Stimulated activated CD4-positive, alpha-beta T cell treated with anti-CD3 and anti-CD28 coated beads, Interleukin-12 subunit alpha, Interleukin-12 subunit beta, amount 100 ng/mL, for 4 hours (primary cell): Measurements from ENCODE around the gene RIMBP2.
A peak's percentile ranks its signal among the peaks of the same experiment; 100 is the strongest.
"Not testable (repeated sequence)": the region's sequence is repeated elsewhere in the genome, so short reads cannot be mapped to it uniquely, and the experiment has no call there.

ENCODE experiments used
- DNase-seq: peaks from one replicate; pipeline ENCODE4 v3.0.0-alpha.2; 2020

Gene RIMBP2, protein sequence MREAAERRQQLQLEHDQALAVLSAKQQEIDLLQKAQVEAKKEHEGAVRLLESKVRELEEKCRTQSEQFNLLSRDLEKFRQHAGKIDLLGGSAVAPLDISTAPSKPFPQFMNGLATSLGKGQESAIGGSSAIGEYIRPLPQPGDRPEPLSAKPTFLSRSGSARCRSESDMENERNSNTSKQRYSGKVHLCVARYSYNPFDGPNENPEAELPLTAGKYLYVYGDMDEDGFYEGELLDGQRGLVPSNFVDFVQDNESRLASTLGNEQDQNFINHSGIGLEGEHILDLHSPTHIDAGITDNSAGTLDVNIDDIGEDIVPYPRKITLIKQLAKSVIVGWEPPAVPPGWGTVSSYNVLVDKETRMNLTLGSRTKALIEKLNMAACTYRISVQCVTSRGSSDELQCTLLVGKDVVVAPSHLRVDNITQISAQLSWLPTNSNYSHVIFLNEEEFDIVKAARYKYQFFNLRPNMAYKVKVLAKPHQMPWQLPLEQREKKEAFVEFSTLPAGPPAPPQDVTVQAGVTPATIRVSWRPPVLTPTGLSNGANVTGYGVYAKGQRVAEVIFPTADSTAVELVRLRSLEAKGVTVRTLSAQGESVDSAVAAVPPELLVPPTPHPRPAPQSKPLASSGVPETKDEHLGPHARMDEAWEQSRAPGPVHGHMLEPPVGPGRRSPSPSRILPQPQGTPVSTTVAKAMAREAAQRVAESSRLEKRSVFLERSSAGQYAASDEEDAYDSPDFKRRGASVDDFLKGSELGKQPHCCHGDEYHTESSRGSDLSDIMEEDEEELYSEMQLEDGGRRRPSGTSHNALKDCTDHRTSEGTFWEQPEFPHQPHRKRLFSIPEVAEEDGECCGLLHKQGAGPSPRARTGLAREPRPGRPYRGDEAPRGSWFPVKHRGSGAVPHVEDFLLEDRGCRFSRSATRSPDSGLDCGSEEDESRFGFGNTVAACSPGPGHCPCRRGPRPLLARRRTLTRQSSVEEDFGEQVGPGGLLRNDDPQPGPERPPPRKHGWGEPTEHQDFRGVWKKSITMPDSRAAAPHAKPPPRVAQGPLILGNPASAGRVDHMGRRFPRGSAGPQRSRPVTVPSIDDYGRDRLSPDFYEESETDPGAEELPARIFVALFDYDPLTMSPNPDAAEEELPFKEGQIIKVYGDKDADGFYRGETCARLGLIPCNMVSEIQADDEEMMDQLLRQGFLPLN (N-terminal part only)

DNA sequence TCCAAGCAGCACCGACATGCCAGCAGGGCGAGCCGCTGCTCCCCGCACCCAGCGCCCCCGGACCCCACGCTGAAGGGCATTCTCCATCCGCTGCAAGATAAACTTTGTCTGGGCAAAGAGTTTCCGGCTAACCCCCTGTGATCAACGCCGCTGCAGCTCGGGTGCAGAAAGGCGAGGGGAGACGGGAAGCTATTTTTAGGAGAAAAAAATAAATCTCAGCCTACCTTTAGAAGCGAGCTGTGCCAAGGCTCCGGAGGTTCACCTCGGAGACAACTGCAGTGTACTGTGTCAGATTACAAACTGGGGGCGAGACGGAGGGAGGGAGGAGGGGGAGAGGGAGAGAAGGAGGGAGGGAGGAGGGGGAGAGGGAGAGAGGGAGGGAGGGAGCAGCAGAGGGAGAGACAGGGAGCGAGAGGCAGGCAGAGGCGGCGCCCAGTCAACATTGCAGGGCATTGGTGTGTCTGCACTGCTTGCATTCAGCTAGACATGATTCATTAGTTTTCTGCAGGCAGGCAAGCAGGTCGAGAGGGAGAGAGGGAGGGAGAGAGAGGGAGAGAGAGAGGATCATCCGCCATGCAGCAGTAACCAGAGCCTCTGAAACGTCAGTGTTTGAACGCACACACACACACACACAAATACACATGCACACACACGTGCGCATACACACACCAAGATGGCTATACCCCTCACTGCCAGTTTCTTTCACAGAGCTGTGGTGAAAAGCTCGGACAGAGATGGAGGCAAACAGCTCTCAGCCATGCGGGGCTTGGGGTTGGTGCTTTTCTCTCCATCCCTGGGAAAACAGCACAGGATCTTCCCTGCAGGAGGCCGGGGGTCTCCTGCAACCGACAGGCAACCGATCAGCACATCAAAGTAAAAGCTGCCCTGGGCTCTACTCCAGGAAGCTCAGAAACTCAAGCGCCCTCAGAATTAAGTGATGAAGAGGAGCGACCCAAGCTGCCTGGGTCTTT lies at the start of gene RIMBP2:
TSS of gene RIMBP2 (minus strand) at position 302 of the 971 bp plus-strand sequence. CDS start 237,286 bp downstream, outside the sequence.
- no peak for DNase-seq

DNA sequence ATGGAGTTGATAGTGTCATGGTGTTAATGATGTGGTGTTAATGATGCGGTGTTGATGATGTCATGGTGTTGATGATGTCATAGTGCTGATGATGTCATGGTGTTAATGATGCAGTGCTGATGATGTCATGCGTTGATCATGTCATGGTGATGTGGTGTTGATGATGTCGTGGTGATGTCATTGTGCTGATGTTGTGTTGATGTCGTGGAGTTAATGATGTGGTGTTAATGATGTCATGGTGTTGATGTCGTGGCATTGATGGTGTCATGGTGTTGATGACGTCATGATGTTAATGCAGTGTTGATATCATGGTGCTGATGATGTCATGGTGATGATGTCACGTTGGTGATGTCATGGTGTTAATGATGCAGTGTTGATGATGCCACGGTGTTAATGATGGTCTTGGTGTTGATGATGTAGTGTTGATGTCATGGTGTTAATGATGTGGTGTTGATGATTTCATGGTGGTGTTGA lies 49.1 kb upstream of the RIMBP2 start:
- DNase-seq = no peak

DNA sequence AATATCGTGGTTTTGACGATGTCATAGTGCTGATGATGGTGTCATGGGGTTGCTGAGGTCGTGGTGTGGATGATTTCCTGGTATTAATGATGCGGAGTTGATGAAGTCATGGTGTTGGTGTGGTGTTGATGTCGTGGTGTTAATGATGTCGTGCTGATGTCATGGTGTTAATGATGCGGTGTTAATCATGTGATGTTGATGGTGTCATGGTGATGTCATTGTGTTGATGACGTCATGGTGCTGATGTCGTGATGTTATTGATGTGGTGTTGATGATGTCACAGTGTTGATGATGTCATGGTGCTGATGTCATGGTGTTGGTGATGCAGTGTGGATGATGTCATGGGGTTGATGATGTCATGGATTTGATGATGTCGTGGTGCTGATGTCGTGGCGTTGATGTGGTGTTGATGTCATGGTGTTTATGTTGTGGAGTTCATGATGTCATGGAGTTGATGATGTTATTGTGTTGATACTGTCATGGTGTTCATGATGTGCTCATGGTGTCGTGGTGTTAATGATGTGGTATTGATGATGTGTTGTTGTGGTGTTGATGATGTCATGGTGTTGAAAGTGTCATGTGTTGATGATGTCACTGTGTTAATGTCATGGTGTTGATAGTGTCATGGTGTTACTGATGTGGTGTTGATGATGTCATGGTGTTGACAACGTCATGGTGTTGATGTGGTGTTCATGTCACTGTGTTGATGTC lies 48.5 kb upstream of the RIMBP2 start:
- no peak for DNase-seq

DNA sequence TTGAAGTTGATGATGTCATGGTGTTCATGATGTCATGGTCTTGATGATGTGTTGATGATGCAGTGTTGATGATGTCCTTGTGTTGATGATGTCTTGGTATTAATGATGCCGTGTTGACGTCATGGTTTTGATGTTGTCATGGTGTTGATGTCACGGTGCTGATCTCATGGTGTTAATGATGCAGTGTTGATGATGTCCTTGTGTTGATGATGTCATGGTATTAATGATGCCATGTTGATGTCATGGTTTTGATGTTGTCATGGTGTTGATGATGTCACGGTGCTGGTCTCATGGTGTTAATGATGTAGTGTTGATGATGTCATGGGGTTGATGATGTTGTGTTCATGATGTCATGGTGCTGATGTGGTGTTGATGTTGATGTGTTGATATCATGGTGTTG lies 48.0 kb upstream of the RIMBP2 start:
- no peak for DNase-seq

DNA sequence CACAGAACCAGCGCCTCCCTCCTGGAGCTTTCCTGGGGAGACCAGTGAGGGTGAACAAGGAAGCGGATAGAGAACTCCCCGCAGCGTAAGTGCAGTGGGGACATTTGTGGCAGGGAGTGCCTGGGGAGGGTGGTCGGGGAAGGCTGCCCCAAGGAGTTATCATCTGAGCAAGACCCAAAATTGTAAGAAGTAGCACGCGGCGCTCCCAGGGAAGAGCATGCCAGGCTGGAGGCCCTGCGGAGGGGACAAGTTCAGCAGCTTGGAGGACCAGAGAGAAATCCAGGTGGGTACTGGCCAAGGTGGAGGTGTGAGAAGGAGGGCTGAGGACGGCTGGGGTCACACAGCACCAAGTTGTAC lies 46.2 kb upstream of the RIMBP2 start:
- DNase-seq = no peak

DNA sequence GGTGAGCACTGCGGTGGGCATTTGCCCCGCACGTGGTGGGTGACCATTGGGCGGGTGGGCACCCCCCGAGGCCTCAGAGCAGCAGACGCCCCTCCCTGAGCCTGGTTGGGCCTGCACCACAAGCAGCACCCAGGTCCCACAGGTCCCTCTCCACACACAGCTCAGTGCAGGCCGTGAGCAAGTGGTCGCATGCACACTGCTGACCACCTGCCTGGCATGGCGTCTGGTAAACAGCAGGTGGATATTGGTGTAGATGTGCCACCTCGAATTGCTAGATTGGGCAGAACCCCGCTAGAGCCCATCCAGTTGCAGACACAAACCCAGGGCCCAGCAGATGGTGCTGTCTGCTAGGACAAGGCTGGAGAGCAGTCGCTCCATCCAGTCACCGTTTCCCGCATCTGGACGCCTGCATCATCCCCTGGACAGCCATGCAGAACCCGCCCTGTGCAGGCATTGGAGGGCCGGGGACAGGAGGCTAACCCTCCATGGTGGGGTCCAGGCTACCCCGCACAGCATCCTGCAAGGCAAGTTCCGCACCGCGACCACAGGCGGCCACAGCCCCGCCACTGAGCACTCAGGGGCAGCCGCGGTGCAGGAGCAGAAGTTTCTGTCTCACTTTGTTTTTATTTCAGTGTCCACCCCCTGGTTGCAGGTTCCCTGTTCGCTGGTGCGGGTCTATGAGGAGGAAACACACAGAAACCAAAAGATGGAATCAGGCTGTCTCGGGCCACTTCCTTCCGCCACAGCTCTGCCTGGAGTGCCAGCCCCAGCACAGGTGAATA lies 45.6 kb upstream of the RIMBP2 start:
- DNase-seq = peak; percentile 60

DNA sequence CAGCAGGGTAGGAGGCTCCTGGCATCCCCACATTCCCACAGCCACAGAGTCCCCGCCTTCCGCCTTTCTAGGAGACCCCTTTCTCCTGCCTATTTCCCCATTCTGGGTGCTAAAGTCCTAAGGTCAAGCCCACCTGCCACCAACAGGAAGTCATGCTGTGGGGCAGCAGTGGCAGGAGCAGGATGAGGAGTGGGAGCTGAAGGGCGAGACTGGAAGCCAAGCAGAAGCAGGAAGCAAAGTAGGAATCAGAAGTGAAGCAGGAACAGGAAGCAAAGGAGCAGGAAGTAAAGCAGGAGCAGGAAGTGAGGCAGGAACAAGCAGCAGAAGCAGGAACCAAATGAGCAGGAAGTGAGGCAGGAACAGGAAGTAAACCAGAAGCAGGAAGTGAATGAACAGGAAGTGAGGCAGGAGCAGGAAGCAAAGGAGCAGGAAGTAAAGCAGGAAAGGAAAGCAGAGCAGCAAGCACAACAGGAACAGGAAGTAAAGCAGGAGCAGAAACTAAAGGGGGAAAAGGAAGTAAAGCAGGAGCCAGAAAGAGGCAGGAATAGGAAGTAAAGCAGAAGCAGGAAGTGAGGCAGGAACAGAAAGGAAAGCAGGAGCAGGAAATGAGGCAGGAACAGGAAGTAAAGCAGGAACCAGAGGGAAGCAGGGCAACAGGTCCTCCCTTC lies 38.3 kb upstream of the RIMBP2 start:
- DNase-seq = no peak

DNA sequence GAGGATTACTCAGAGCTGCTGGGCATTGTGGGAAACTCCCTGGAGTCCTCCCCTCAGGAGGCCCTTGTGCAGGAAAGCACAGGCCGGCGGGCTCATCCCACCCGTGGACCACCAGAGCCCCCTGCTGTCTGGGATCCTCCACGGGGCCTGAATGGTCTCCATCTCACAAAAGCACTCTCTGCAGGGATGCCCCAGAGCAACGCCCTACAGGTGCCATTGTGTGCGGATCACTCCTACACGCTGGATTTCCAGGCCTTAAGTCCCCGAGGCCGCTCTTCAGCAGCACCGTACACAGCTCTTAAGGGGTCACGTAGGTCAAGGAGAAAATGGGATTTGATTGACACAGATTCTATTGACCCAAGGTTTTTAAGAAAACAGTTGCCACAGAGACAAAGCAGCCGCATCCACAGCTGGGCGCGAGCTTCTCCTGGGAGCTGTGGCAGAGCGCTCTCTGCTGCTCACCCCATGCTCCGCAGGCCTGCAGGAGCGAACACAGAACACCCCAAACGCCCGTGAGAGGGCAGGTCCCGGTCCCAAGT lies 36.7 kb upstream of the RIMBP2 start:
- DNase-seq = no peak

DNA sequence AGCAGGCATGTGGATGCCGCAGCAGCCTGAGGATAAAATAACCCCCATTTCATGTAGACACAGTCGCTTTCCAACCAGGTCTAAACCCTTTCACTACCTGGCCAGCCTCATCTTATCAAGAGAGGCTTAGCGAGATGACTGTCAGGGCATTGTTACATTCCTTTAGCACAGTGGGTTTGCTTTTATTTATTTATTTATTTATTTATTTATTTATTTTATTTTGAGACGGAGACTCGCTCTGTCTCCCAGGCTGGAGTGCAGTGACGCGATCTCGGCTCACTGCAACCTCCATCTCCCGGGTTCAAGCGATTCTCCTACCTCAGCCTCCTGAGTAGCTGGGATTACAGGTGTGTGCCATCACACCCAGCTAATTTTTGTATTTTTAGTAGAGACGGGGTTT lies 35.9 kb upstream of the RIMBP2 start:
- DNase-seq = not testable (repeated sequence)

DNA sequence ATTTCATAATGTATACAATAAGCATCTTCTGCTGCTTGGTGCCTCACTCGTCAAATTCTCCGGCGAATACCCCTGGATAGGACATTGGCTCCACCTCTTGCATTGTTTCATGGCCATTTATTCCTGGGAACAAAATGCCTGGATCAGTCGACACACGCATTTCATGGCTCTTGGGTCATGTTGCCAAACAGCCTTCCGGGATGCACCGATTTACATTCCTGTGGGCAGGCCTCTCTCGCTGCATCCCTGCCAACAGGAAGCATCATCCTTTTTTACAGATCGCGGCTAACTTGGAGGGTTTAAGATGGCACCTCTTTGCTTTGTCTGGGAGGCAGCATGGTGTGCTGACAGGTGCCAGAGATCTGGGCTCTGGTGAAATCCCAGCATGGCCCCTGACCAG lies 32.7 kb upstream of the RIMBP2 start:
- no peak for DNase-seq

DNA sequence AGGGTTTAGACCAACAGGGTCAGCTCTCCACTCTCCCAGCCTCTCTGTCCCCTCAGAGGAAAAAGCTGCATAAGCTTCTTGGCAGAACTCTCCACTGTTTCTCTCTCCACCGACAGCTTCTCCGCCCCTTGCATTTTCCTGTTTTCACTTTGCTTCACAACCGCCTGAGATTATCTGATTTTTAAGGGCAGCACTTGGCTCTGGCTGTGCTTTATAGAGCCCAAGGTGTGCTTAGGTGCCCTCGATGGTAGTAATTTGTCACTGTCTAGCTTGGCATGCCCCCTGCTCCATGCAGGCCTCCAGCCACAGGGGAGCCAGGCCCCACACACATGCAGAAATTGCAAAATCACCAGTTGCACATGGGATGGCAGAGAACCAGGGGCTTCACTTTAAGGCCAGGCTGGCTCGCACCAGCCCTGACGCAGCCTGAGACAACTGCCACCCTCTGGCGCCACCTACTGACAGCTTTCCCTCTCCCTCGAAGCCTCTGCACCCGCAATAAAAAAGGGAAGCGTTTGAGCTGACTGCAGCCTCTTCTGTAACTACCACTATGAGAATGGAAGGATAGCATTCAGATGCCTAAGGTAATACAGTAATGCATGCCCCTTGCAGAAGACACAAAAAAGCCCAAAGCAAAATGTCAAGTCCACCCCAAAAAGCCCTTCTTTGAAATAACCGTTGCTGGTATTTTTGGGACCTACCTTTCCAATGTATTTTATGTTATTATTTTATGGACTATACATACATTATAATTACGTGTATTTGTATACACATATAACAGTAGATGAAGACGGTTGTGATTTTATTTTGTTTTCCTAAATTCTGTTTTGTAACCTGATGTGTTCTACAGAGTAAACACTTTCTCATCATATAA lies 32.0 kb upstream of the RIMBP2 start:
- DNase-seq = peak; percentile 75

DNA sequence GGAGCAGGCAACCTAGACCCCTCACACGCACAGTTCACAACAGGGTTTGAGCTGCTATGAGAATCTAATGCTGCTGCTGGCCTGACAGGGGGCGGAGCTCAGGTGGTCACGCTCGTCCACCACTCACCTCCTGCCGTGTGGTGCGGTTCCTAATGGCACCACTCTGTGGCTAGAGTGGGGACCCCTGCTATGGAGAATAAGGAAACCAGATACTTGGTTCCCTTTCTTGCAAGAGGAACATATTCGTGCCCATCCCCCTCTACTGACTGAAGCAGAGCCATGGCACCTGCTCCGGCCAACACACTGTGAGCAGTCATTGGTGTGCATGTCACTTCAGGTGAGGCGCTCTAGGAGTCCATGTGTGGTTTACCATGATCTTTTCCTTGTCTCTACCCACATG lies 30.4 kb upstream of the RIMBP2 start:
- DNase-seq = no peak

DNA sequence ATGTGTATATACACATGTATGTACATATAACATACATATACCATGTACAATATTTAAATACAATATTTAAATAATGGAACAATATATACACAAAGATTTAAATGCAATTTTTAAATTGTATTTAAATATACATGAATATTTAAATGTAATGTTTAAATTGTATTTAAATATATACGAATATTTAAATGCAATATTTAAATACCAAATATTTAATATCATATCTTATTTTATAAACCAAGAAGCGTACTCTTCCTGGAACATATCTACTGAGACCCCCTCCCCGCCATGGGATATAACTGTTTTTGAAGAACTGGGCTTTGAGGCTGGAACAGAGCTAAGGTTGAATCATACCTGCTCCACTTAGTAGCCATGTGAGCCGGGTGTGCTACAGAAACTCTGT lies 29.8 kb upstream of the RIMBP2 start:
- no peak for DNase-seq

DNA sequence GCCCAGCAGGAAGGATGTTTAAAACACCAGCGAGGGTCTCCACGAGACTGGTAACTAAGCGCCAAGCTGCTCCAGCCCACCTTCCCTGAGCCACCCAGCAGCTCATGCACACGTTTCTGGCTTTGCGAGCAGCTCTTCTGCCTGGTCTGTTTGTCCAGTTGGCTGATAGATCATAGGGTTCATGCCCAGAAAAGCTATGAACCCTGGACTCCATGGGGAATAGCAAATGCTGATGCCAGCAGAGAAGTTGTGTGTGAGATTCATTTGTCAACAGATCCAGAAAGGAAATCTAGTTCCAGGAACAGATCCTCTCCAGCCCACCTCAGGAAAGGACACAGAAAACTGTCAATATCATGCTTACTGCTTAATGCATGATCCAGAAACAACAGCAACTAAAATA lies 28.2 kb upstream of the RIMBP2 start:
- DNase-seq = no peak

DNA sequence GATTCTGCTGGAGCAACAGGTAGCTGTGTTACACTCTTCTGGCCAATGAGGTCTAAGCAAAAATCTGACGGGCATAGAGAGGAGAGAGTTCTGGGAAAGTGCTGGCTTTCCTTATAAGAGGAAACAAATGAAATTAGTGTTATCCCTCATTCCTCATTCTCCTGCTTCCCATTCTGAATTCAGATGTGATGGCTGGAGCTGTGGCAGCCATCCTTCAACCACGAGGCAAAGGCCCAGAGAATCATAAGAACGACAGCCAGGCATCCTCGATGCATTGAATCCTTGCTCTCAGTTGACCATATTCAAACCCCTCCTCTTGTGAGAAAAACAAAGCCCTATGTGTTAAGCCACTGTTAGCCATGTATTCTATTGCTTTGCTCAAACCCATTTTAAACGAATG lies 27.5 kb upstream of the RIMBP2 start:
- DNase-seq = no peak

DNA sequence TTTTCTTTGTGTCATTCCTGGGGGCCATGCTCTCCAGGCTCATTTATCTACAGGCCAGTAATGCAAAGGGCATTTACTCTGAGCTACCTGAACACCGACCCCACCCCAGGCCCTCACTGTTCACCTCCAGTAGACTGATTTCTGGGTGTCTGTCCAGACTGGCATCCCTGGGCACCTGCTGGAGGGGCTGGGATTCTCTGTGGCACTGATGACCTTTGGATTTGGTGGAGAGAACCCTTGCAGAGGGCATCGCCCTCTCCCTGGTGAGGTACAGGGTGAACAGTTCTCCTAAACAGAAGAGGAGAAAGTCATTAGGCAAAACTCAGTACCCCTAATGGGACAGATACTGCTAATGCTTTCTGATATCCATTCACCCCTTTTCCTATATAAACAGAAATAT lies 27.1 kb upstream of the RIMBP2 start:
- DNase-seq = no peak

DNA sequence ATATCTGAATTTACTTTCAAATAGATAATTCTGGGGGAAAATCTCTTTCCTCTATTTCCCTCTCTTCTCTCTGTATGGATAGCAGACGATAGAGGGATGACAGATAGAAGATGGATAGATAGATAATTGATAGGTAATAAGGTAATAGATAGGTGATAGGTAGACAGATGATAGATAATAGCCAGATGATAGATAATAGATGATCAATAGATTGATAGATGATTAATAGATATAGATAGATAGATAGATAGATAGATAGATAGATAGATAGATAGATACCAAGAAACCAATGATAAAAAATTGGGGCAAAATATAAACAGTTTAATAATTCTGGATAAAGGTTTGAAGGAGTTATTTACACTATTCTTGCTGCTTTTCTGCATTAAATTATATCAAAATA lies 26.6 kb upstream of the RIMBP2 start:
- no peak for DNase-seq

DNA sequence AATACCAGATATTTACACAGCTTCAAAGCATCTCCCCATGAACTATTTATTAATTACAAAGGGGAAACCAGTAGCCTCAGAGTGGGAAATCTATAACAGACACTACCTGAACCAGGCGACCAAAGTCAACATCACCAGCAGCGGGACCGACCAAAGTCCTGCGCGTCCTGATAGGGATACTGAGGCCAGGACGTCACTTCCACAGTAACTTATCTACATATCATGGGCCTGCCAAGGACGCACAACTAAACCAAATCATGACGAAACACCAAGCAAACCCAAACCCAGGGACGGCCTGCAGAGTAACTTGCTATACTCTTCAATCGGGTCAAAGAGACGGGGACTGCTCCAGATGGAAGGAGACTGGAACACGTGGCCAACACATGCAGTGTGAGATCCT lies 26.0 kb upstream of the RIMBP2 start:
- DNase-seq = no peak

DNA sequence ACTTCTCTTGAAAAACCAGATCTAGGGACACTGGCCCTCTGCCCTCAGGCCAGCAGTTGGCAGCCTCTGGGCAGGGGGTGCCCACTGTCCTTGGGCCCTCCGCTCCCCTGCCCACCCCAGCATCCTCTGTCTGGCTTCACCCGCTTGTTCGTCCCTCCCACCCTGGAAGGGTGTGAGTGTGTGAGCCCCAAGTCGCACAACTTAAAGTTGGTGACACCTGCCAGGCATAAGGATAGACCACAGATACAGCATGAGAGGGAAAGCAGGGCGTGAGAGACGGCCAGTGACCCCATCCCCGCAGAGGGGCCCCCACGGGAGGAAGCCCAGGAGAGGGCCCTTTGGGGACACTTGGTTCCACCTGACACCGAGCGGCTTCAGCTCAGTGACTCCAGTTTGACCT lies 23.5 kb upstream of the RIMBP2 start:
- no peak for DNase-seq
